NT2/D1 (cell line): ENCODE data around the gene GPR78.

Experiments used
- SUZ12 ChIP-seq: IDR thresholded peaks from 2 replicates; pipeline ENCODE4 v1.6.1; 2011; ENCODE audit not compliant: insufficient read length, insufficient read depth; ENCODE audit errors: extremely low read depth
- ZNF274 ChIP-seq: IDR thresholded peaks from 2 replicates; pipeline ENCODE4 v1.6.1; 2011; ENCODE audit warnings: mild to moderate bottlenecking, low read depth, low read length

DNA sequence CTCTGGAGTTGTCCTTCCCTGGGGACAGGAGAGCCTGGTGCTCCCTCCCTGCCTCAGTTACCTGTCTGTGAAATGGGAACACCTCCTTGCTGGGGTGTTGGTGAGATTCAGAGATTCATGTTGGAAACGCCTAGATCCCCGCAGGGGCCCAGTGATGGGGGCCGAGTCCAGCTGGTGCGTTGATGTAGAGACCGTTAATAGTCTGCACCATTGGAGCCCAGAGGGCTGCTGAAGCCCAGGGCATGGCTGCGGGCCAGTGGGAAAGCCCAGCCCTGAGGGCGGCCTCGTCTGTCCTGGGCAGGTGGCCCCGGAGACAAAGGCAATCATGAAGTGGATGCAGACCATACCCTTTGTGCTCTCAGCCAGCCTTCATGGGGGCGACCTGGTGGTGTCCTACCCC is 26.8 kb downstream of the GPR78 start:
- TF ChIP-seq ZNF274 (no peak), SUZ12 (no peak)
